NCI-H446 treated with DMSO at 0.1 percent for 48 hours (cell line): ENCODE data around the gene PCIF1.
"Not testable (repeated sequence)": the region's sequence is repeated elsewhere in the genome, so short reads cannot be mapped to it uniquely, and the experiment has no call there.

Source experiments
- DNase-seq: peaks from one replicate; lab custom pipeline; 2025; lab: John Stamatoyannopoulos, UW

Gene PCIF1

DNA sequence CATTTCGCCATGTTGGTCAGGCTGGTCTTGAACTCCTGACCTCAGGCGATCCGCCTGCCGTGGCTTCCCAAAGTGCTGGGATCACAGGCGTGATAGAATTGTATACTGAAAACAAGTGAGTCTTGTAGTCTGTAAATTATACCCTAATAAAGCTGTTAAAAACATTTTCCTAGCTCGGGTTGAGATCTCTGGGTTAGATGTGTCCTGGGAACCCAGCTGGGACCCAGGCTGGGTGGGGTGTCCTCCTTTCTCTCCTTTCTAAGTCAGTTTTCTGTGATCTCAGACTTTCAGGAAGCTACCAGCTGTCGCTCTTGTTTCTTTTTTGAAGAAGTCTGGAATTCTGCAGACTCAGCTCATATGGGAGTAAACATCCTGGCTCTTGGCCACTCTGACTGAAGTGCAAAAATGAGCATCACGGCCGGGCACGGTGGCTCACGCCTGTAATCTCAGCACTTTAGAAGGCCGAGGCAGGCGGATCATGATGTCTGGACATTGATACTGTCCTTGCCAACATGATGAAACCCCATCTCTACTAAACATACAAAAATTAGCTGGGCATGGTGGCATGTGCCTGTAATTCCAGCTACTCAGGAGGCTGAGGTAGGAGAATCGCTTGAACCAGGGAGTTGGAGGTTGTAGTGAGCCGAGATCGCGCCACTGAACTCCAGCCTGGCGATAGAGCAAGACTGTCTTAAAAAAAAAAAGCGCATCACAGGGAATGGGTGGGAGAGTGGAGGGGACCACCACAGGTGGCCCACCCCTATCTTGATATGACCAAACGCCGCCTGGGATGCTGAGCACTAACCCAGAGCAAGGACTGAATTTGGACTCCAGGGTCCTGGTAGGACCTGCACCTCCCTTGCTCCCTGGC lies 9.9 kb upstream of the PCIF1 start:
- DNase-seq: no peak

DNA sequence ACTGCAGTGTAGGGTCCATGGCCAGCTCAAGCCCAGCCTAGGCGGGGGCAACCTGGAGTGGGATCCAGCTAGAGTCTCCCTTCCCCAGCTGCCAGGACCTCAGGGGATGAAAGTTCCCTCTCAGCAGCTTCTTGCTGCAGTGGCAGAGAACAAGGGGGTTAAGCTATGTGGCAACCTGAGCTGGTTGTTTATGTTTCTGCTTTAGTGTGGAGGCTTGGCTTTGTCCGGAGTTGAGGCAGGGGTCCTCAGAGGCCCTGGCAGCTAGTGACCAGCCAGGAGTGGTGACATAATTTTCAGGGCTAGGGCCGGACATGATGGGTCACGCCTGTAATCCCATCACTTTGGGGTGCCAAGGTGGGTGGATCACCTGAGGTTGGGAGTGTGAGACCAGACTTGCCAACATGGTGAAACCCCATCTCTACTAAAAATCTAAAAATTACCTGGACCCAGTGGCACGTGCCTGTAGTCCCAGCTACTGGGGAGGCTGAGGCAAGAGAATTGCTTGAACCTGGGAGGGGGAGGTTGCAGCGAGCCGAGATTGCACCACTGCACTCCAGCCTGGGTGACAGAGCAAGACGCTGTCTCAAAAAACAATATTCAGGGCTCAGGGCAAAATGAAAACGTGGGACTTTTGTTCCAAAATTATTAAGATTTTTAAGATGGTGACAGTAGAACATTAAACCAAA lies 8.5 kb upstream of the PCIF1 start:
- DNase-seq: no peak

DNA sequence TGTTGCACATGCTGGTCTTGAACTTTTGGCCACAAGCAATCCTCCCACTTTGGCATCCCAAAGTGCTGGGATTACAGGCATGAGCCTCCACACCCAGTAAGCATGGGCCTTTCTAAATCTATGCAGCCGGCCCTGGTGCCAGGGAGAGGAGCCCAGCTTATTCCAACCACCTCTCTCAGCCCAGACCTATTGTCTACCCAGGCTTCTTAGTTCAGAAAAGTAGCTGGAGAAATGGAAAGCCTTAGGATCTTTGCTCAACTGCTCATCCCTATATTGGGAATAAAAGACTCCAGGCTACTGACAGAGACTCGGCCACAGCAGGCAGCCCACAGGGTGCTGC lies 7.8 kb upstream of the PCIF1 start:
- no peak for DNase-seq

DNA sequence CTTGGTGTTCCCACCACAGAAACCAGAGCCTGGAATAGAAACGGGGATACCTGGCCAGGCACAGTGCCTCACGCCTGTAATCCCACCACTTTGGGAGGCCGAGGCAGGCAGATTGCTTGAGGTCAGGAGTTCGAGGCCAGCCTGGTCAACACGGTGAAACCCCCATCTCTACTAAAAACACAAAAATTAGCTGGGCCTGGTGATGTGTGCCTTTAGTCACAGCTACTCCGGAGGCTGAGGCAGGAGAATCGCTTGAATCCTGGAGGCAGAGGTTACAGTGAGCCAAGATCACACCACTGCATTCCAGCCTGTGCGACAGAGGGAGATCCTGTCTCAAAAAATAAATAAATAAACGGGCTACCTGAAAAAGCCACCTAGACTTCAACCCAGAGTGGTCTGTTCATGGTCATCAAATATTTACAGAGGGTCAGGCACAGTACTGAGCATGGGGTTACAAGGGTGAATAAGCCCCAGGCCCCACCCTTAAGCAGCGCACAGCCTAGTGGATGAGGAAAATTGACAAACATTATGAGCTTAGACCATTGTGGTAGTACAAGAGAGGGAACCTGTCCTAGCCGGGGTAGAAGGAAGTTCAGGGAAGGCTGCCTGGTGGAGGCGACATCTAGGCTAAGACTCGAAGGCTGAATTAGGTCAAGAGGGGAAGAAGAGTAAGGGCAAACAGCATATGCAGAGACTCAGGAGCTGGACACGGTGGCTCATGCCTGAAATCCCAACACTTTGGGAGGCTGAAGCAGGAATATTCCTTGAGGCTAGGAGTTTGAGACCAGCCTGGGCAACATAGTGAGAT lies 7.2 kb upstream of the PCIF1 start:
- no peak for DNase-seq

DNA sequence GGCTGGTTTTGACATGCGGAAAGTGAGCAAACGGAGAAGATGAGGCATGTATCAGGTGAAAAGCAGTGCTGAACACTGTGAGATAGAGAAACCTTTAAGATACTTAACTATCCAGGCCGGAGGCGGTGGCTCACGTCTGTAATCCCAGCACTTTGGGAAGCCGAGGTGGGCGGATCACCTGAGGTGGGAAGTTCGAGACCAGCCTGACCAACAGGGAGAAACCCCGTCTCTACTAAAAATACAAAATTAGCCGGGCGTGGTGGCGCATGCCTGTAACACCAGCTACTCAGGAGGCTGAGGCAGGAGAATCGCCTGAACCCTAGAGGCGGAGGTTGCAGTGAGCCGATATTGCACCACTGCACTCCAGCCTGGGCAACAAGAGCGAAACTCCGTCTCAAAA lies 2.8 kb upstream of the PCIF1 start:
- not testable (repeated sequence) for DNase-seq

DNA sequence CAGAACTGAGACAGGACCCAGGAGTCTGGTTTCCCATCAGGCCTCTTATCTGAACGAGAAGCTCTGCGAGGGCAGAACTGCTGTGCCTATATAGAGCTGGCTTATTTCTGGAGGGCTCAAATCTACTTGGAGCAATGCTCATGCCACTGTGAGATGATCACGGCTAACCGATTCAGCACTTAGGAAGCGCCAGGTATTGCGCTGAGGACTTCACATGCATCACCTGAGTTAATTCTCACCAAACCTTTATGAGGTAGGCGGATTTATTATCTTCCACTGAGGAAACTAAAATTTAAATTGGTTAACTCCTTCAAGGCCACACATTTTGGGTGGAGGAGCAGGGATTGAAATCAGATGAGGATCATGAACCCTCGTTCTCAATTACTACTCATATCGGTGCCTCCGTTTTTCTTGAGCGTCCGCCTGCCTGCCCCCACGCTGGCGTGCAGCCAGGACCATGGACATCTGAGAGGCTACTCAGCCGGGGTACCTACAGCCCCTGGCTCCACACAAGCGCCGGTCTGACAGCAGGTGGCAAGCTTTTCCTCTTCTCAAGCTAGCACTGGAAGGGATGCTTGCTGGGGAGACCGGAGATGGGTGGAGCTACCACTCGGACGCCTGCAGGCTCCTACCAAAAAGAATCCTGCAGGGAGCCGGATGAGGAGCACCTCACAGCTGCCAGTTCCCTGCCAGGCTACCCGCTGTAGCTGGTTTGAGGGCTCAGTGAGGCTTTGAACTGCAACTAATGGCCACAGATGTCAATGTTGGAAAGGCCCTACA lies 1.0 kb upstream of the PCIF1 start:
- peak; percentile 67 for DNase-seq

DNA sequence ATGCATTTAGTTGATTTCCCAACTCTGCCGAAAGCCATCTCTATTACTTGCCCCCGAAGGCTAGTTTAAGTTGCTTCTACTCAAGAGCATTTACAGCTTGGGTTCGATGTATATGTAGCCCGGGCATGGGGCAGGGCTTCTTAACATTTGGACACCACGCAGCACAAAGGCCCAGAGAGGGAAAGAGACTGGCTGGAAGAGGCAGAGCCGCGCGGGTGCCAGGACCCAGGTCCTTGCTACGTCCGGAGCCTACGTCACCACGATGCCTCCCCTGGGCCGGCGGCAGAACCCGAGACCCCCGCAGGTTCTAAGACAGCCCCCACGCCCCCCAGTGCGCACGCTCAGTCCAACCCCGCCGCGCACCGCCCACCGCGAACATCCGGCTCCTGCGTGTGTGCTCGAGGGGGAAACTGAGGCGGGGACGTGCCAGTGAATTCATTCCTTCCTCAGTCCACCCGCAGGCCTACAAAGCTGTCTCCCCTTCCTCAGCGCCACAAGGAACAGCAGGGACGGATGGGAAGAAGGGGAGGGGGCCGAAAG lies 367 bp upstream of the PCIF1 start:
- peak; percentile 61 for DNase-seq

DNA sequence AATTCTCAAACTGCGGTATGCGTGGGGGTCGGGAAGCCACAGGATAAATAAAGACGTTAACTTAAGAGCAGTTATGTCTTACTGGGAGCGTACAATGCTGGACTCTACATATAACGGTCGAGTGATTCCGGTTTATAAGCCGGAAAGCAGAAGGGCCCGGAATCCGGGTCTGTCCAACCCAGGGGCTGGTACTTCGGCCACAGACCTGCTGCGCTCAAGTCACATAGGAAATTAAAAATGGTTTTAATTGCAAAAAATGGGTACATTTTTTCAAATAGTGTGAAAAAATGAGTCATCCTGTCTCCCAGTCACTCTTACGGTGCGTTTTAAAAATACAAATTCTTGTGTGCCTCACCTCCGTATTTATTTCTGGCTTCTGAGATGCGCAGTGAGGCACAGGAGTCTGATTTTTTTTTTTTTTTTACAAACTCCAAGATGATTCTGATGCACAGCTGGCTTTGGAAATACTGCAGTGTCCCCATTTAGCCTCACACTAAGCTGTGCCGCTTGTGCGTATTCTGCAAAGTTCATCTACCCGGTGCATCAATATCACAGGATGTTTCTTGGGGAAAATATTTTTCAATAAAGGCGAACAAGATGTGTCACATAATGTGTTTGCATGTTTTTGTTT lies 1.0 kb downstream of the PCIF1 start:
- no peak for DNase-seq

DNA sequence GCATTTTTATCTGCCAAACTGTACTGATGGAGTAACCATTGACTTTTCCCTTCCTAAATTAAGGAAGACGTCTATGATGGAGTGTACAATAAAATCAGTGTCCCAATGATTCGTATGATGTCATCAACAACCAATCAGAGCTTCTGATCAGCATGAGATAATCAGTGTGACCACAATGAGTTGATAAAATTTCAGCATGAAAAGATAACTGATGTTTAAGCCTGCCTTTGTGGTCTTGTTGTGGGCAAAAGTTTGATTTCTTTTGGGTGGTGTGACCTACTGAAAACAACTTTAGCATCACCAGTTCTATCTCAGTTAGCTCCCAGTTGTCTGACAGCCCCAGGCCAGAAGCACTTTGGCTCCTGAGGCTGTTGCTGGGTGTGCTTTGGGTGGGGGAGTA lies 3.3 kb downstream of the PCIF1 start:
- DNase-seq: no peak

DNA sequence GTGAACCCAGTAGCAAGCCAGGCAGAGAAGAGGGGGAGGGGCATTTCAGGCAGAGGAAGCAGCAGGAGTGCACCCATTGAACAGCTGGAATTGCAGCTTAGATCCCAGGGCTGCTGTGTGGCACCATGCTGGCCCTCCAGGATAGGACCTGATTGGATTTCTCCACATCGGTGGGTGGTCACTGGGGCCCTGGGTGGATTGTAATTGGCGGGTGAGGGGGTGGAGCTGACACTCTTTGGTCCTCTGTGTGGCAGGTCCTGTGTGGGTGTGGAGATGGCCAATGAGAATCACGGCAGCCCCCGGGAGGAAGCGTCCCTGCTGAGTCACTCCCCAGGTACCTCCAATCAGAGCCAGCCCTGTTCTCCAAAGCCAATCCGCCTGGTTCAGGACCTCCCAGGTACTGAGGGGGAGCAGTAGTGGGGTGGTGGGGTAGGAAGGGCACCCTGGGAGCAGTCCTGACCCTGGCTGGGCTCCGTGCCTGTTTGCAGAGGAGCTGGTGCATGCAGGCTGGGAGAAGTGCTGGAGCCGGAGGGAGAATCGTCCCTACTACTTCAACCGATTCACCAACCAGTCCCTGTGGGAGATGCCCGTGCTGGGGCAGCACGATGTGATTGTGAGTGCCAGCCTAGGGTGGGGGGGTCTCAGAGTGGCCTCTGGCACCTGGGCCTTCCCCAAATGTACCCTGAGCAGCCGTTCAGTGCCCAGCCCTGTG lies 4.4 kb downstream of the PCIF1 start:
- no peak for DNase-seq

DNA sequence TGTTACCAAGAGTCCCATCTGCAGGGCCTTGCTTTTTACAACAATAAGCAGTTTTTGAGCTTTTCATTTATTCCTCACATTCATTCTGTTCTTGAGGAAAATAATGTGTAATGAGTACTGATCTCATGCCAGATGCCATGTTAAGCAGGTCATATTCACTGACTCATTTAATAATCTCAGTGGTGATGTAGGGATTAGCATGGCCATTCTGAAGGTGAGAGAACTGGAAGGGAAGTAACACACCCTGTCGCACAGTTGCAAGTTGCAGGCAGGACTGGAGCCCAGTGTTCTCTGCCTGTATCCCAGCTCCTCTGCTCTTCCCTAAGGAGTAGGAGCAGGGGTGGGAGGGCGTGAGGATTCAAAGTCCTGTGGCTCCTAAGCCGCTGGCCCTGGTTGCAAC lies 5.6 kb downstream of the PCIF1 start:
- no peak for DNase-seq

DNA sequence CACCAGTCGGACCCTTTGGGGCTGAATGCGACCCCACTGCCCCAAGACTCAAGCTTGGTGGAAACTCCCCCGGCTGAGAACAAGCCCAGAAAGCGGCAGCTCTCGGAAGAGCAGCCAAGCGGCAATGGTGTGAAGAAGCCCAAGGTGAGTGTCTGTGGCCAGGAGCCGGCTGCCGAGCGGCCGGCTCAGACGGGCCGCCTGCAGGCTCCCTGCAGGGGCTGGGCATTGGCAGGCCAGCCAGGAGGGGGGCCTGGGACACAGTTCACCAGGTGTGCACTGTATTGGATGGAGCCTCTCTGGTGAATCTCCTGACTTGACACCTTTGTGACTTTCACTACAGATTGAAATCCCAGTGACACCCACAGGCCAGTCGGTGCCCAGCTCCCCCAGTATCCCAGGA lies 6.0 kb downstream of the PCIF1 start:
- DNase-seq: no peak

DNA sequence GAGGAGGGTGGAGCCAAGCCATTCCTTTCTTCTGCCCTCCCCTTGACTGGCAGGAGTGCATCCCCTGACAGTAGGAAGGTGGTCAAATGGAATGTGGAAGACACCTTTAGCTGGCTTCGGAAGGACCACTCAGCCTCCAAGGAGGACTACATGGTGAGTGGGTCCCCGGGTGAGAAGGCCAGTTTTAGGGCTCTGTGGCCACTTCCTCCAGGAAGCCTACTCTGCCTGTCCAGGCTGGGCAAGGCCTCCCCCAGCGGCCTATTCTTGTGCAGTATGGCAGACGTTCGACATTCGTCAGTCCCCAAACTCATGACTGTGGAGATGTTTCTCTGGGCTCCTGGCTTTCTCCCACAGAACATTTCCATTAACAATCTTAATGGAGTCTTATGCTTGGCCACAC lies 9.1 kb downstream of the PCIF1 start:
- no peak for DNase-seq

DNA sequence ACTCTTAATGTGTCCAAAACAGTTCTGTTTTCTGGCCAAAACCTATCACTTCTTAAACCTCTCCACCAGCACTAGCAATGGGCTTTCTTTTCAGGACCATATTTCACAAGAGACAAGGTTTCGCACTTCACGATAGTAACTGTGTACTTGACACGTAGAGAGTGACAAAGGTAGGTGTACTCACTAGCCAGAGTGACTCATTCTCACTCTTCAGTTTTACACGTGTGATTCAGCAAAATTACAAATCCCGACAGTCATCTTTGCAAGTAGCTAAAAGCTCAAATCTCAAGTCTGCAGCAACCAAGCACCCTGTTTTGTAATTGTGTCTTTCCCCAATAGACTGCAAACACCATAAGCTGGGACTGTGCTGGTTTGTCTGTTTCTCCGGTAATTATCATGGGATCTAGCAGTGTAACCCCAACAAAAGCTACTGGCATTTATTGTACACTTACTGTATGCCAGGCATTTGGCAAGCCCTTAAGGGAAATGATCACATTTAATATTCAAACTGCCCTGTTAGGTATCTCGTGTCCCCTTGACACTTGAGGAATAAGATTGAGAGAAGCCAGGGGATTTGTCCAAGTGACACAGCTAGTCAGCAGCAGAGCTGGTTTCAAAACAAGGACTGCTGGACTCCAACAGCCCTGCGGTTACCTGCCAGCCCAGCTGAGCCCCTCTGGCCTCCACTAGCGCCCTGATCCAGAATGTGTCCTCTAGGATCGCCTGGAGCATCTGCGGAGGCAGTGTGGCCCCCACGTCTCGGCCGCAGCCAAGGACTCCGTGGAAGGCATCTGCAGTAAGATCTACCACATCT lies 9.9 kb downstream of the PCIF1 start:
- no peak for DNase-seq

DNA sequence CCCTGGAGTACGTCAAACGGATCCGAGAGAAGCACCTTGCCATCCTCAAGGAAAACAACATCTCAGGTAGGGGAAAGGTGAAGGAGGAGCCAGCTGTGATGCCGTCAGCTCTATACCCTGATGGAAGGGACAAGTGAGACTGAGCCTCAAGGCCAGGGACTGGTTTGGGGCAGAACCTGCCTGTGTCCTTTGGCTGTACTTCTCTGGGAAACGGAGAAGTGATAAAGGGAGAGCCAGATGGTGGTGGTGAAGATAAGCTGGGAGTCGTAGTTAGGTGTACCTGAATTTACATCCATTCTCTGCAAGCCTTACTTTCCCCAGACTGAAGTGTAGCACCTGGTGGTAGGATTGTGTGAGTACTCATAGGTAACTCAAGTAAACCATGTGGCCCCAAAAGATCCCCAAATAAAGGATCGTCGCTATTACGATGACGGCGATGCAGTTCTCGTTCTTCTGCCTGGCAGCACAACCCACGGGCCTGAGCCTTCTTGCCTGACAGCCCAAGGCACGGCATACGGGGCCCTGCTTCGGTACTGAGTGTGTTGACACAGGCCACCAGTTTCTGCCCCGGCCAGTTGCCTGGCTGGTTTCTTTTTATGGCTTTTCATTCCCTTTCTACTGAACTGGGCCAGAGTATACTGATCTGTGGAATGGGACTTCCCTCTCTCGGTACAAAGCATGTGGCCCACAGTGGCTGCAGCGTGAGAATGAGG lies 10.6 kb downstream of the PCIF1 start:
- no peak for DNase-seq

DNA sequence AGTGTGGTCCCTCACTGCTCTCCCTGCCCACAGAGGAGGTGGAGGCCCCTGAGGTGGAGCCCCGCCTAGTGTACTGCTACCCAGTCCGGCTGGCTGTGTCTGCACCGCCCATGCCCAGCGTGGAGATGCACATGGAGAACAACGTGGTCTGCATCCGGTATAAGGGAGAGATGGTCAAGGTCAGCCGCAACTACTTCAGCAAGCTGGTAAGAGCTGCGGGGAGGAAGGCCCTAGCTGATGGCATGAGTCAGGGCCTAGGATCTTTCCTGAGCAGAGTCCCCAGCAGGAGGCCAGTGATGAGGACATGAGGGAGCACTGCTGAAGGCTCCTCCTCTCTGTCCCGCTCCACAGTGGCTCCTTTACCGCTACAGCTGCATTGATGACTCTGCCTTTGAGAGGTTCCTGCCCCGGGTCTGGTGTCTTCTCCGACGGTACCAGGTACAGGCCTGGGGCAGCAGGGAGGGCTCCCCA lies 11.2 kb downstream of the PCIF1 start:
- DNase-seq: no peak

DNA sequence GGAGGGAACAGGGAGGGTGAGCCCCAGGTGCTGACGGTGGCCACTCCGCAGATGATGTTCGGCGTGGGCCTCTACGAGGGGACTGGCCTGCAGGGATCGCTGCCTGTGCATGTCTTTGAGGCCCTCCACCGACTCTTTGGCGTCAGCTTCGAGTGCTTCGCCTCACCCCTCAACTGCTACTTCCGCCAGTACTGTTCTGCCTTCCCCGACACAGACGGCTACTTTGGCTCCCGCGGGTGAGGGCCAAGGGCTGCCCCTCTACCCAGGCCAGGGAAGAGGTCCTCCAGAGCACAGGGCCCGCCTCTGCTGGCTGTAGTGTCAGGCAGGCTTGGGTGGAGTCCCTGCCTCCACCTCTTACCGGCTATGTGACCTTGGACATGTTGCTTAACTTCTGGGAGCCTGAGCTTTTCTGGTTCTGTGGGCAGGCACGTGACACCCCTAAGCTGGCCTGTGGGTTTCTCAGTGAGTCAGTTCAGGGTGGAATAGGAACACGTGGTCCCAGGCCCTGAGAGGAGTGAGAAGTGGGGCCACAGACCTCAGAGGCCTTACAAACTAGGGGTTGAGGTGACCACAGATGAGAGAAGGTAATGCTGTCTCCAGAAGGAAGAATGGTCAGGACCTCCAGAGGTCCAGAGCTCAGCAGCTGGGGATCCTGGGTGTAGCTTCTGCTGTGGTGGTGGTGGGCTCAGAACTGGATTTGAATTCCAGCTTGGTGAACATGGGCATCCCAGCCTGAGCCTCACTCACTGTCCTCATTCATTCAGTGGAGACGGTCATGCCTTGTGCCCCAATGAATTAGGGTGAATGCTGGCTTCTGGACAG lies 11.9 kb downstream of the PCIF1 start:
- no peak for DNase-seq
